Medulla oblongata (tissue), 1 donor: ENCODE data around the gene DNAH6.
"Not testable (repeated sequence)": the region's sequence is repeated elsewhere in the genome, so short reads cannot be mapped to it uniquely, and the experiment has no call there.

Experiments
- DNase-seq: peaks from one replicate; pipeline ENCODE4 v3.0.0-alpha.2; 2015; ENCODE audit errors: extremely low spot score

The DNAH6 gene

GRCh38 chr2:84516234-84516986, at the start of gene DNAH6:
TSS of gene DNAH6 (plus strand) at chr2:84516498. CDS start at chr2:84517827, 1,329 bp downstream.
- DNase-seq = peak; percentile 97

GRCh38 chr2:84467389-84467788, 48.9 kb upstream of the DNAH6 start:
- no peak for DNase-seq

- not testable (repeated sequence) for DNase-seq
These were observed 43.9 kb upstream of the DNAH6 start for GRCh38 chr2:84472423-84472822.

GRCh38 chr2:84472856-84473565, 43.3 kb upstream of the DNAH6 start:
- DNase-seq = no peak

- DNase-seq = no peak
These were observed 42.1 kb upstream of the DNAH6 start for GRCh38 chr2:84474176-84474575.

- no peak for DNase-seq
These were observed 38.4 kb upstream of the DNAH6 start for GRCh38 chr2:84477886-84478285.

- no peak for DNase-seq
These were observed 37.4 kb upstream of the DNAH6 start for GRCh38 chr2:84478867-84479266.

GRCh38 chr2:84481702-84482101, 34.6 kb upstream of the DNAH6 start:
- DNase-seq = no peak

- DNase-seq = no peak
These were observed 33.7 kb upstream of the DNAH6 start for GRCh38 chr2:84482603-84483002.

GRCh38 chr2:84483320-84483719, 33.0 kb upstream of the DNAH6 start:
- no peak for DNase-seq

GRCh38 chr2:84486441-84487115, 29.7 kb upstream of the DNAH6 start:
- DNase-seq = no peak

- DNase-seq = no peak
These were observed 28.9 kb upstream of the DNAH6 start for GRCh38 chr2:84487298-84487996.

- no peak for DNase-seq
These were observed 25.0 kb upstream of the DNAH6 start for GRCh38 chr2:84491256-84491655.

- no peak for DNase-seq
These were observed 24.6 kb upstream of the DNAH6 start for GRCh38 chr2:84491741-84492140.

- DNase-seq = no peak
These were observed 23.7 kb upstream of the DNAH6 start for GRCh38 chr2:84492571-84492970.

GRCh38 chr2:84493514-84493913, 22.8 kb upstream of the DNAH6 start:
- DNase-seq = no peak

GRCh38 chr2:84494070-84494469, 22.2 kb upstream of the DNAH6 start:
- DNase-seq = no peak

- DNase-seq = peak; percentile 88
These were observed 20.7 kb upstream of the DNAH6 start for GRCh38 chr2:84495539-84496146.

GRCh38 chr2:84496386-84496785, 19.9 kb upstream of the DNAH6 start:
- no peak for DNase-seq

GRCh38 chr2:84497285-84497684, 19.0 kb upstream of the DNAH6 start:
- no peak for DNase-seq

- DNase-seq = no peak
These were observed 18.0 kb upstream of the DNAH6 start for GRCh38 chr2:84498150-84498799.
